Erythroblast (primary cell): ENCODE data around the gene DPY30.

Experiments used
- GATA1 ChIP-seq: IDR thresholded peaks from 2 replicates; pipeline ENCODE4 v1.6.1; 2011; ENCODE audit warnings: low read depth, mild to moderate bottlenecking, control low read depth, low read length, moderate library complexity
- POLR2A ChIP-seq: IDR thresholded peaks from 2 replicates; pipeline ENCODE4 v1.6.1; 2011; ENCODE audit warnings: mild to moderate bottlenecking, low read length

DNA sequence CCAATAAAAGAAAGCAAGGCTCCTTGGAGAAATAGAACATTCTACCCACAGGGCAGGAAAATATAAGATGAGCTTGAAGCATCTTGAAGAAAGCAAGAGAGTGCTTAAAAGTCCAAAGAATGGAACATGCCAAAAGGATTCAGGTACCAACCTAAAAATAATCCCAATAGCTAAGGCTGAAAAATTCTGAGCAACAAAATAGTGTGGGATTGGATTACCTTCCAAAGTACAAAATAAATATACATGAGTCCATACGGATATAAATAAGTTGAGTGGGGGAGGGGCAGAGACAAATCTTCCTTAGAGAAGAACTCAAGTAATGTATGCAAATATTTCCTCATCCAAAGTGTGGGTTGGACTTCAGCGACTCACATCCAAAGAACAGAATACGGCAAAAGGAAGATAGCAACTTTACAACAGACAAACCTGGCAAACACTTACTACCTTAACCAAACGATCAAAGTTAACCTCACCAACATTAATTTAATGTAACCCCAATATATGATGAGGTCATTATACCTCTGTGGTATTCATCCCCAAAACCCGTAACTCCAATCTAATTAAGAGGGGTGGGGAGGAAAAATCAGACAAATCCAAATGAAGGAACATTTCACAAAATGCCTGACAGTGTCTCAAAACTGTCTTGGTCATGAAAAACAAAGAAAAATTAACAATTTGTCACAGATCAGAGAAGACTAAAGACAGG lies 55.7 kb downstream of the DPY30 start:
- TF ChIP-seq POLR2A (no peak), GATA1 (no peak)
